GM18498 (cell line): ENCODE data around the gene ENC1.

Experiments
- ATAC-seq: cut with Tn5 transposase; IDR thresholded peaks from one replicate; pipeline ENCODE4 v1.9.1; 2021; ENCODE audit warnings: mild to moderate bottlenecking, moderate library complexity; ENCODE audit not compliant: unreplicated experiment

The ENC1 gene

DNA sequence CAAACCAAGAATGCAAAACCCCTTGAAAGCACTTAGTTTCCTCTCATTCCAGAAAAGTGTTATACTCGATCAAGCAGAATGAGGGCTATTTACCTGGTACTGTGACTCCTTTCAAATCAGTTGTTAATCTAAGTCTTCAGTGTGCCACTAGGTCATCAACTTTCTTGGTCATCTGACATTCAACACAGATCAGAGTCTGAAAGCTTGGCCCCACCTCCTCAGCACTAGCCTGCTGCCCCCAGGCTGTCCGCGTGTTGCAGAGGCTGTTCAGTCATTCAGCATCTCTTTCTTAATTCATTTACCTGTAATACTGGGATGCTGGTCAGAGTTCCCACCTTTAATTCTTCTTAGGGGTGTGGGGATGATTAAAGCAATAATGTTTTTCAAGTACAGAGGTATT lies 28.5 kb downstream of the ENC1 start:
- ATAC-seq, result no peak

DNA sequence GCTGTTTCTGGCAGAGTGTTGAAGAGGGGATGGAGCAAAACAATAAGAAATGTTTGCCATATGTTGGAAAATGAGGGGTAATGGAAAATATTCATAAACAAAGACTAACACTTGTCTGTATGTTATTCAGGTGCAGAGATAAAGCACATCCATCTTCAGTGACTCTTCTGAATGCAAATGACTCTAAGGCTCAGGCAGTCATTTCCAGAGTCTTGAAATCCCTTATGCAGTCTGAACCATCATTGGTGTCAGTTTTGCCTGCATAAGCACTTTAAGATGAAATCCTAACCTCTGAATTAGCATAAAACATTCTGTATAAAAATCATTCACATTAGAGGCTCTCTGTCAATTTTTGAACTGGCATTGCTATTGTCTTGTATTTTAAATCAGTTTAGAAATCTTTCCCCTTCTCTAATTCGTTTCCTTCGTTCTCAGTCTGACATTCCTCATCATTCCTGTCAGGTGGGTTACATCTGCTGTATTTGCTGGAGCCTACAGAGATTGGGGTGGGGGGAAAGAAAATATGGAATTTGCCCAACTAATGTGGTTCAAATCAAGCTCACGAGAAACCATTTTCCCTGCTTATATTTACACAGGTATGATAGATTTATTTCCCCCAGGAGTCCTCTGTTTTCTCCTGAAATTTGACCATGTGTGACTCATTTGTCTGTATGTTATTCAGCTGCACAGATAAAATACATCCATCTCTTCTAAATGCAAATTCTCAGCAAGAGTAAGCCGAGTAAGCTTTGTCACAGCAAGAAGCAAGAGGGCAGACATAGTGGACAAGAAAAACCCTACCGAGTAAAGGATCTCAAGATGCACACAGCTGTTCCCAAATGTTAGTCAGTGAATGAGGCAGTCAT lies 31.6 kb downstream of the ENC1 start:
- no peak for ATAC-seq

DNA sequence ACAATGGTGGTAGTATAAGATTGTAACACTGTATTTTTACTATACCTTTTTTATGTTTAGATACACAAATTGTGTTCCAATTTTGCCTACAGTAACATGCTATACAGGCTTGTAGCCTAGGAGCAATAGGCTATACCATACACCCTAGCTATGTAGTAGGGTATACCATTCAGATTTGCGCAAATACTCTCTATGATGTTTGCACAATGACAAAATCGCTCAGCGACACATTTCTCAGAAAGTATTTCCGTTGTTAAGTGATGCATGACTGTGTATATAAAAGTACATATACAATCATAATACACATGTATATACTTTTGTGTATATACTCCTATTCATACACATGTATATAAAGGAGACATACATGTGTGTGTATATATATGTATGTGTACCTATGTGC lies 34.8 kb downstream of the ENC1 start:
- ATAC-seq, result no peak

DNA sequence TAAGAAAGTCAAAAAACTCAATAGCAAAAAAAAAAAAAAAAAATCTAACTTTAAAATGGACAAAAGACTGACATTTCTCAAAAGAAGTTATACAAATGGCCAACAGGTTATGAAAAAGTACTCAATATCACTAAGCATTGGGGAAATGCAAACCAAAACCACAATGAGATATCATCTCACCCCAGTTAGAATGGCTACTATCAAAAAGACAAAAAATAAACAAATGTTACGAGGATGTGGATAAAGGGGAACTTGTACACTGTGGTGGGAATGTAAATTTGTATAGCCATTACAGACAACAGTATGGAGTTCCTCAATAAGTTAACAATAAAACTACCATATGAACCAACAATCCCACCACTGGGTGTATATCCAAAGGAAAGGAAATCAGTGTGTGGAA lies 37.2 kb downstream of the ENC1 start:
- ATAC-seq, result no peak

DNA sequence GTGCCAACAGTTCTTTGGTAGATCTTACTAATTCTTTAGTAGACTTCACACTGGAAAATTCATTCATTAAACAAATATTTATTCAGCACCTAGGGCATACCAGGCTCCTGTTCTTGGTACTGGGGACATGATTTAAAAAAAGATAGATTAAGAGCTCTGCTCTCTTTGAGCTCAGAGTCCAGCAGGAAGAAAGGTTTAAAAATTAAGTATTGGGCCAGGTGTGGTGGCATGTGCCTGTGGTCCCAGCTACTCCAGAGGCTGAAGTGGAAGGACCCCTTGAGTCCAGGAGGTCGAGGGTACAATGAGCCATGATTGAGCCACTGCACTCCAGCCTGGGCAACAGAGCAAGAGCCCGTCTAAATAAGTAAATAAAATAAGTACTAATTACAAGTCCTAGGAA lies 41.4 kb downstream of the ENC1 start:
- ATAC-seq, result no peak

DNA sequence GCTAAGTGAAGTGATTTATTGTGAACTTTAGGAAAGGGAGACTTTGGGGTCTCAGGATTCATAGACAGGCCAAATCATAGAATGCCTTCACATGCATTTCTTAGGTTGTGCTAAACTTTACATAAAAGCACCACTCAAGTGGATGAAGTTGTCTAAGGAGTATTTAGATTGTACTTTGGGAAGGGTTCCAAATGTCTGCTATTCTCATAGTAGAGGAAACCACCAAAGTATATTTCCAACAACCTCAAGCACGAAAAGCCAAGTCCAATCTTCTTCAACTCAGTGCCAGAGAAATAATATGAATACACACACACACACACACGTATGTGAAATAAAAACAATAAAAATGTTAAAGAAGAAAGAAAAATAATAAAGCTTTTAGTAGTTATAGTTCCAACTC lies 41.8 kb downstream of the ENC1 start:
- ATAC-seq, result no peak

DNA sequence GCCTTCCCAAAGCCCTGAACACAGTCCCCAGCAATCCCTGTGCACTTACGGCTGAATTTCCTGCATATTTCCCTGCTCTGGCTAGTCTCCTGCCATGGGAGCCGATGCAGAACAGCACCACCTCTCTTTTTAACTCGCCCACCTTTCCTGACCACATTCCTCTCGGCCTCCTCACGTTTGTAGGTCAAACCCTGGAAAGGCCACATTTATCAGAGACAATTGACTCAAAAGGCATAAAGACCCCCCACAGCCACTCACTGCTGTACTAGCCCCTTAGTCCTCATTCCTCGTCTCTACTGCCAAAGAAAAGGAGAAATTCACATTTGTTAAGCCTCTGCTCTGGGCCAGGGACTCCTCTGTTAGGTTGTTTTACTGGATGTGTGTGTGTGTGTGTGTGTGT lies 43.6 kb downstream of the ENC1 start:
- no peak for ATAC-seq

DNA sequence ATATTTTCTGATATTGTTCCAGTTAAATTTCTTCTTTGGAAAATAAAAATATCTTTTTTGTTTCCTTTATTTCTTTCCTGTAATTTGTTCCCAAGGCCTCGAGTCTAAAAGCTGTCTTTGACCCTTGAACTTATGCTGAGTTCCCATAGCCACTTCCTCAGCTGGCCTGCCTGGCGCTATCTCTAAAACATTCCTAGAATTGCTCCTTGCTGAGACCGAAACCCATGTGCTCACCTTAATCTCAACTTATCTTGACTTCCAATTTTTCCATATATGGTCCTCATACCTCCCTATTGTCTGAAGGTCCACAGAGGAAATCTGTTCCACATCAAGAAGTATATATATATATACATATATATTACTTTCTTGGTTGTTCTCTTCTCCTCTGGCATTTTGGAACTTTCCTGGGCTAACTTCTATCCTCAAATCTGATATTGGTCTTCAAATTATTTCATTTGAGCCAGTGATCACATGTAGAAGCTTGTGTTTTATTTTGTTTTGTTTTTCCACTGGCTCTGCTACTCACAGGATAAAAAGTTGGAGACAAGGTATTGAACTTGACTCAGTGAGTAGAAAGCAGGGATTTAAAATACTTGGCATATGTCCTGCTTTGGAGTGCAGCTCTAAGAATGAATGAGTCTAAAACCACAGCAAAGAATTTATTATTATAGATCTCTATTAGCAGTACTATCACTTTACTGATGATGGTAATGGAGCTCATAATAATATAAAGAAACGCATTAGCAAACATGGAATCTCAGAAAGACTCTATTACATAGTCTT lies 45.2 kb downstream of the ENC1 start:
- ATAC-seq, result no peak

DNA sequence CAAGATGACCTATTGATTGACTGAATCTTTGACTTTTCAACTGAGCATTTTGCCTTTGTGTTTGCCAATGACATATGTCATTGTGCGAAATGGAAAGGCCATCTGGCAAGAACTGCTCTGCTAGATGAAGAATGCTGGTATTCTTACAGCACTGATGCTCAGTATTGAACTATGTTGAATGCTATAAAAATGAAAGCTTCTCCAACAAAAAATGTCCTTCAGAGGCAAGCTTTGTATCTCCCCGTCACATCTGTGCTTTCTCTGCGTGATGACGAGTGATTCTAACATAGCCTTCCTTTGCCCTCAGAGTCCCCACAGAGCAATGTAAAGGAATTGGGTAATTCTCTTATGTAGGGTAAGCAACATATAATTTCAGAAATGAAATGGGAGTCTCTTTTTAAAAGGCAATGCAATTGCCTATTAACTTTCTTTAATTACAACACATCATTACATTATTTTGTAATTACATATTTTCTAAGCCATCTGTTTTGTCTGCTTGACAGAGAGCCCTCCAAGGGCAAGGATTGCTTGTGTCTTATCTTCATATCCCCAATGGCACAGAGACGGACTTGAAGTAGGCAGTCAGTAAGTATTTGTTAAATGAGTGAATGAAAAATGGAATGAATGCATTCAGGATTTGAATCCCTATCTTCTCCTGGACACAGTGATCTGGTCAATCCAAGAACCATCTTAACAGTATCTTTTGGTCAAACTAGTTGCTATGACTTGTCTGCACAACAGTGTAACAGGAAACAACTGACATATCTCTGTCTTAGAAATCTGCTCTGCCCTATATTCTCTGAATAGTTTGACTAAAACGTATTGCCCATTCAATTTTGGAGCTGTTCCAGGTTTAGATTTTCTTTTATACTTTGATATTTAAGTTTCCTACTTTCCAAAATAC lies 46.1 kb downstream of the ENC1 start:
- no peak for ATAC-seq

DNA sequence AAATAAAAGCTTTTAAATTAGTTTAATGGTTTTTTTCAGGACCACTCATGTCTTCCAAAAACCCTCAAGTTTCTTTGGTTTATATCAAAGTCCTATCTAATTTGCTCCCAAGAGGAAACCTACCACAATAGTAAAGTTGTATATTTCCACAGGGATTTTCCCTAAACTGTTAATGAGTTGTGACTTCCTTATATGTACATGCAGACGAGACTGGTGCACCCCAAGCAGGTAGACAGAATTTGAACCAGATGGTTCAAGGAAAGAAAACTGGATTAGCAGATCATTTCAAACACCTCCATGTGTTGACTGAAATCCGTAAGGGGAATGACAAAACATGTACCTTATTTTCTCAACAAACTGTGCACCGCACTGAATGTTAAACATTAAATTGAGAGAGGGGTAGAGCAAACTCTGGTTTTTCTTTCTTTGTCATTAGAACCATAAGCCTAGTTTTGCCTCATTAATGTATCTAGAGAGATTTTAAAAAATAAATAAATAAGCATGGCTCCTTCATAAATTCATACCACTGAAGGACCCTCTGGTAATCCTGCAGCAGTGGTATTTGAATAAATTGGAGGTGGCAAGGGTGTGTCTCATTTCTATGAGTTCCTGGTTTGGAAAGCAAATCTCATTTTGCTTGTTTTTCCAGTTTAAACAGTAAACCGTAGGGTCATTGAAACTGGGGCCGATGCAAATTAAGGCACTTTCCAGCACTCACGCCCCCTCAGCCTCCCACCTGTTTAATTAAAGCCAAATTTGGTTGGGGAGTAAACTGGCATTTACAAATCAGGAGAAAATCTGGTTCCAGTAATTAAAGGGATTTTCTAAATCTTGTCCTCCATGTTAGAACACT lies 51.1 kb downstream of the ENC1 start:
- ATAC-seq, result no peak

DNA sequence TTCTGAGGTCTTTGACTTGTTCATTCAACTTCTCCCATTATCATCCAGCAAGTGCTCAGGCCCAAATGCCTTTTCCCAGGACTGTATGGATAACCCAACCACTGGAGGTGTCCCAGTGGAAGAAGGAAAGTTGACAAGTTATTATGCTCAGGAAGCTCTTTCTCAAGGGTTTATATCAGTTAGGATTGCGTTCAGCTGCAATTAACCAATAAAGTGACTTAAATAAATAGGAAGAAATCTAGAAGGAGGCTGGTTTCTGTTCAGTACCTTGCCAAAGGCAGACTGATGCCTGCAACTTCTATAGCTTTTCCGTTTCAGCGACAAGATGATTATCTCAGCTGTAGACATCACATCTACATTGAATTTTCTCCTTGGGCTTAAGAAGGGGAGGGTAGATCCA lies 52.1 kb downstream of the ENC1 start:
- no peak for ATAC-seq

DNA sequence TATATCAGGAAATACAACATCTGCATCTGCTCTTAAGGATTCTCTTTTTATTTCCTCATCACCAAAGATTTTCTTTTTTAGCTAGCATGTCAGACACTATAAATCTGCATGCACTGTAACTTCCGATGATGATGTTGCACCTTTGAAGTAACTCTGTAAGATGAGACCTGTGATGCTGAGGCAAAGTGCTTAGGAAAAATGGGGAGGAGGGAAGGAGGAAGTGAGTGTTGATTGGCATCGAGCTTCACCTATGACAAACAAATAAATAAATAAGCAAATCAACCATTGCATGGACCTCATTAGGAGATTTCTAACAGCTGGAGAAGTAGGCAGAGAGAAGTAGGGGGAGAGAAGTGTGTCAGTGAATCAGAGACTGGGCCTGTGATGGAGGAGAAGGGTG lies 52.6 kb downstream of the ENC1 start:
- no peak for ATAC-seq

DNA sequence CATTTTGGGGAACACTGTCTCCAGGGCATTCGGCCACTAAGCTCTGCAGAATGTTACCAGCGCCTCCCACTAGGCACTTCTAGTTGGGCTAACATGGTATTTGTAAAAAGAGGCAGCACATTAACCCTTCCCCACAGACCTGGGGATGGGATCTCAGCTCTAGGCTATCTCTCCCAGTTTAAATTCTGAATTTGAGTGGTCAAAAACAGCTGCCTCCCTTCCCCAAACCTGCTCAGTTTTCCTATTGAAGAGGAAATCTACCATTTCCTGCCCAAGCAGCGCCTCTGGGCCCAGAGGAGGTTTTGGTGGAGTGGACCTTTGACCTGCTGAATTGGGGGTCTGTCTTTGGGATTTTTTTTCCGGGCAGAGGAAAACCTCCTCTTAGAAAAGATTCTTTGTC lies 53.2 kb downstream of the ENC1 start:
- no peak for ATAC-seq

DNA sequence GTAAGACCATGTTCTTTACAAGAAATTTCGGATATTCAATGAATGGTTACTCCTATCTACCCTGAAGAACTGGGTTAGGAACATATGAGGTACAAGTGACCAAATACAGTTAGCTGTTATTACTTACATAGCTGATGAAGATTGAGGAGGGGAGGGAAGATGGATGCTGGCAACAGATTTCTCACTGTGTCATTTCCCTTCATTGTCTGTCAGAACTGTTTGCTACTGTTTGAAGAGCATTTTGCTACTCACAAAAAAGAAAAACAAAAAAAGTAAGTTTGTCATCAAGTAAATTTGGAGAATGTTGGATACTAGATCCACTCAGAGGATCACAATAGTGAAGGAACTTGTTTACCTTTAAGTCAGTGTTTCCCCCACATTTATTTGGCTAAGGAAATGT lies 53.7 kb downstream of the ENC1 start:
- no peak for ATAC-seq

DNA sequence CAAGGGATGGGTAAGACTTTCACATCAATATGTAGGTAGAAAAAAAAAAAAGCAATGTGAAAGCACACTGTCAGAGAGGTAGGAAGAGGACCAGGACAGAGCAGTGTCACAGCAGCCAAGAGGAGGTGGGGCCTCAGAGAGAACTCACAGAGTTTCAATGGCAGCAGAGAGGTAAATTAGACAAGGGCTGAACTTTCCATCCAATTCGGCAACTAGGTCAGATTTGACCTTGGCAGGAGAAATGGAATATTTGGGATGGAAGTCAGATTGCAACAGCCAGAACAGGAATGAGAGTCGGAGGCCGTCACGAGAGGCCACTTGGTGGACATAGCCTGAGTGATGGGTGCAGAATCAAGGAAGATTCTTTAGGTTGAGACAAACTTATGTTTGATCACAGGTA lies 57.7 kb downstream of the ENC1 start:
- ATAC-seq, result no peak

DNA sequence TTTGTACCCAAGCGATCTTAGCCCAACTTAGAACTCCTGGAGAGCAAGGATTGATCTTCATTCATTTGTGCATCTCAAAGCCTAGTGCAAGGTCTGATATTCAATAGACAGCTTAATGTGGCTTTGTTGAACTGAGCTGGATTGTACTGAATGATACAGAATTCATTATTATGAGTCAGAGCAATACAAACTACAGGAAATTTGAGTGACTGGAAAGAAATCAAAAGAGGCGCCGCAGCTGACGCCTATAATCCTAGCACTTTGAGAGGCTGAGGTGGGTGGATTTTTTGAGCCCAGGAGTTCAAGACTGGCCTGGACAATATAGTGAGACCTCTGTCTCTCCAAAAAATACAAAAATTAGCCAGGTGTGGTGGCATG lies 58.6 kb downstream of the ENC1 start:
- ATAC-seq, result no peak

DNA sequence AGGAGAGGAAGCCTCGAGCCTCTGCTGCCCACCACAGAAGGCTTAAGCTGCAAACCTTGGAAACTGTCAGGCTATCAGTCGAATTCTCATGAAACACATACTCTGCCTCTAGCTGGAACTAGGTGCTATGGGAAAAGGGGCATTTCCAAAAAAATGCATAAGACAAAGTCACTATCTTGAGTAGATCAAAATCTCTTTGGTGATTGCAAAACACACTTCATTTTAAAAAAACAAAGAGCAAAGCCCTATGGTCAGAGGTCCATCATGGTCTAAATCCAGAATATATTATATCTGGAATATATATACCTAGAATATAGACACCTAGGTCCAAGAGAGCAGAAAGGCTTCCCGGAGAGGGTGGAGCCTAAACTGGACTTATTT lies 59.8 kb downstream of the ENC1 start:
- ATAC-seq, result no peak

DNA sequence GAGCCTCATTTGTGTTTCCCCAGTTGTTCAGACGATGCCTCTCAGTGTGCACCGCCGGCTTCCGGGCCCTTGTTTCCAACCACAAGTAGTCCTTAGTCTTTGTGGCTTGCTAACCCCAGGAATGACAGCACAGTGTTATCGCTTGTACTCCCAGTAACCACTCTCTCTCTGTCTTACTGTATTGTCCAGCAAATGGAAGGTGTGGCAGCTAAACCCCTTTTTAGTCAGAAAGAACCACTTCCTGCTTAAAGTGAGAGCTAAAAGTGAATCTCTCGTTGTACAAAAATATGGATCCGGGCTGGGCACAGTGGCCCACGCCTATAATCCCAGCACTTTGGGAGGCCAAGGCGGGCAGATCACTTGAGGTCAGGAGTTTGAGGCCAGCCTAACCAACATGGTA lies 61.3 kb downstream of the ENC1 start:
- ATAC-seq, result peak; percentile 64

DNA sequence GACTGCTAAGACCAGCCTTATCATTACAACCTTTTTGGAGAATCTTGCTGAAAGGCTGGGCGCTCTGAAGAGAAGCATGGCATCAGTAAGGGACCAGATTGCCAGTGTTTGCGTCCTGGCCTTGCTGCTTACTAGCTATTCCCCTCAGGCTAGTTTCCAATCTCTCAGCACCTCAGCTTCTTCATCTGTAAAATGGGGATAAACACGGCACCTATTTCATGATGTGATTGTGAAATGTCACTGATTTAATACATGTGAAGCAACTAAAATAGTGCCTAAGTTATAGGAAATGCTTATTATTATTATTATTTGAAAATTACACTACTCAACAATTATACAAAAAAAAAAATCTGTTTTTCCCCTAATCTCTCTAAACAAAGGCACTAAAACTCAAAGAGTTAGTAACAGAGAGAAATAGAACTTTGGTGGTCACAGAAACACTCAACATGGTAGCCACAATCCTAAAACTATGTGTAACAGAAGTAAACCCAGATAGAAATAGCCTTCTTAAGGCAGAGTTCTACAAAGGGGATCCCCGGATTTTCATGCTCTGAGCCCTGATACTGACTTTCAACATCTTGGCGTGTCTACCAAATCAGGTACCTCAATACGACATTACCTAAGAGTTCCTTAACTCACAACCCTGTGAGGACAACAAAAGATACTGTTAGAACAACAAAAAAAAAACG lies 62.0 kb downstream of the ENC1 start:
- ATAC-seq, result peak; percentile 44
